Measurements from ENCODE around the gene ABCD4.
"Not testable (repeated sequence)": the region's sequence is repeated elsewhere in the genome, so short reads cannot be mapped to it uniquely, and the experiment has no call there.

ABCD4 gene

DNA sequence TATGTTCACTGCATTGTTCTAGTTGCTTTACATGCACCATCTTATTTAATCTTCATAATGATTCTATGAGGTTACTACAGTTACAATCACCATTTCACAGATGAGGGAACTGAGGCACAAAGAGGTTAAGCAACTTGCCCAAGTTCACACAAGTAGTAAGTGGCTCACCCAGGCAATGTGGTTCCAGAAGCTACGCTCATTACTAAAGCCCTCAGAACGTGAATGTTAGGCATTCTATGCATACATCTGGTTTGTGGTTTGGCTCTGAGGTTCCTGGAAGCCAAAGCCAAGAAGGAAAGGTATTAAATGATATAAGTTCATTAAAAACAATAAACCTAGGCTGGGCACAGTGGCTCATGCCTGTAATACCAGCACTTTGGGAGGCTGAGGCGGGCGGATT, 31.2 kb upstream of the ABCD4 start:
- peak; percentile 34; the same call in 2 of the 3 replicates for ATAC-seq
- TF ChIP-seq, protein P1, sequence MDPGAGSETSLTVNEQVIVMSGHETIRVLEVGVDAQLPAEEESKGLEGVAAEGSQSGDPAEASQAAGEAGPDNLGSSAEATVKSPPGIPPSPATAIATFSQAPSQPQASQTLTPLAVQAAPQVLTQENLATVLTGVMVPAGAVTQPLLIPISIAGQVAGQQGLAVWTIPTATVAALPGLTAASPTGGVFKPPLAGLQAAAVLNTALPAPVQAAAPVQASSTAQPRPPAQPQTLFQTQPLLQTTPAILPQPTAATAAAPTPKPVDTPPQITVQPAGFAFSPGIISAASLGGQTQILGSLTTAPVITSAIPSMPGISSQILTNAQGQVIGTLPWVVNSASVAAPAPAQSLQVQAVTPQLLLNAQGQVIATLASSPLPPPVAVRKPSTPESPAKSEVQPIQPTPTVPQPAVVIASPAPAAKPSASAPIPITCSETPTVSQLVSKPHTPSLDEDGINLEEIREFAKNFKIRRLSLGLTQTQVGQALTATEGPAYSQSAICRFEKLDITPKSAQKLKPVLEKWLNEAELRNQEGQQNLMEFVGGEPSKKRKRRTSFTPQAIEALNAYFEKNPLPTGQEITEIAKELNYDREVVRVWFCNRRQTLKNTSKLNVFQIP (CRISPR knock-in tag; IDR thresholded peaks at IDR 0.05; ENCODE audit: borderline replicate concordance, low read depth), result no peak
- no peak for TF ChIP-seq OSR1 (CRISPR knock-in tag; IDR thresholded peaks at IDR 0.05)
- no peak for TF ChIP-seq ESRRG (CRISPR knock-in tag; IDR thresholded peaks at IDR 0.05)
- TF ChIP-seq SNAI2 (CRISPR knock-in tag; IDR thresholded peaks at IDR 0.05), result no peak
- TF ChIP-seq ISL1 (CRISPR knock-in tag; IDR thresholded peaks at IDR 0.05), result no peak
- no peak for TF ChIP-seq ZNF565 (CRISPR knock-in tag; conservative IDR thresholded peaks at IDR 0.05; ENCODE audit: low read depth)
- TF ChIP-seq, protein P2, sequence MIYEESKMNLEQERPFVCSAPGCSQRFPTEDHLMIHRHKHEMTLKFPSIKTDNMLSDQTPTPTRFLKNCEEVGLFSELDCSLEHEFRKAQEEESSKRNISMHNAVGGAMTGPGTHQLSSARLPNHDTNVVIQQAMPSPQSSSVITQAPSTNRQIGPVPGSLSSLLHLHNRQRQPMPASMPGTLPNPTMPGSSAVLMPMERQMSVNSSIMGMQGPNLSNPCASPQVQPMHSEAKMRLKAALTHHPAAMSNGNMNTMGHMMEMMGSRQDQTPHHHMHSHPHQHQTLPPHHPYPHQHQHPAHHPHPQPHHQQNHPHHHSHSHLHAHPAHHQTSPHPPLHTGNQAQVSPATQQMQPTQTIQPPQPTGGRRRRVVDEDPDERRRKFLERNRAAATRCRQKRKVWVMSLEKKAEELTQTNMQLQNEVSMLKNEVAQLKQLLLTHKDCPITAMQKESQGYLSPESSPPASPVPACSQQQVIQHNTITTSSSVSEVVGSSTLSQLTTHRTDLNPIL (CRISPR knock-in tag; IDR thresholded peaks at IDR 0.05; ENCODE audit: low read depth), result no peak
- TF ChIP-seq RARB (CRISPR knock-in tag; IDR thresholded peaks at IDR 0.05), result no peak
- TF ChIP-seq ZFP30 (CRISPR knock-in tag; IDR thresholded peaks at IDR 0.05), result no peak
- TF ChIP-seq, protein P3, sequence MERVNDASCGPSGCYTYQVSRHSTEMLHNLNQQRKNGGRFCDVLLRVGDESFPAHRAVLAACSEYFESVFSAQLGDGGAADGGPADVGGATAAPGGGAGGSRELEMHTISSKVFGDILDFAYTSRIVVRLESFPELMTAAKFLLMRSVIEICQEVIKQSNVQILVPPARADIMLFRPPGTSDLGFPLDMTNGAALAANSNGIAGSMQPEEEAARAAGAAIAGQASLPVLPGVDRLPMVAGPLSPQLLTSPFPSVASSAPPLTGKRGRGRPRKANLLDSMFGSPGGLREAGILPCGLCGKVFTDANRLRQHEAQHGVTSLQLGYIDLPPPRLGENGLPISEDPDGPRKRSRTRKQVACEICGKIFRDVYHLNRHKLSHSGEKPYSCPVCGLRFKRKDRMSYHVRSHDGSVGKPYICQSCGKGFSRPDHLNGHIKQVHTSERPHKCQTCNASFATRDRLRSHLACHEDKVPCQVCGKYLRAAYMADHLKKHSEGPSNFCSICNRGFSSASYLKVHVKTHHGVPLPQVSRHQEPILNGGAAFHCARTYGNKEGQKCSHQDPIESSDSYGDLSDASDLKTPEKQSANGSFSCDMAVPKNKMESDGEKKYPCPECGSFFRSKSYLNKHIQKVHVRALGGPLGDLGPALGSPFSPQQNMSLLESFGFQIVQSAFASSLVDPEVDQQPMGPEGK (CRISPR knock-in tag; IDR thresholded peaks at IDR 0.05; ENCODE audit: borderline replicate concordance), result no peak
- TF ChIP-seq ZFP3 (CRISPR knock-in tag; IDR thresholded peaks at IDR 0.05), result no peak
- TF ChIP-seq, protein P4, sequence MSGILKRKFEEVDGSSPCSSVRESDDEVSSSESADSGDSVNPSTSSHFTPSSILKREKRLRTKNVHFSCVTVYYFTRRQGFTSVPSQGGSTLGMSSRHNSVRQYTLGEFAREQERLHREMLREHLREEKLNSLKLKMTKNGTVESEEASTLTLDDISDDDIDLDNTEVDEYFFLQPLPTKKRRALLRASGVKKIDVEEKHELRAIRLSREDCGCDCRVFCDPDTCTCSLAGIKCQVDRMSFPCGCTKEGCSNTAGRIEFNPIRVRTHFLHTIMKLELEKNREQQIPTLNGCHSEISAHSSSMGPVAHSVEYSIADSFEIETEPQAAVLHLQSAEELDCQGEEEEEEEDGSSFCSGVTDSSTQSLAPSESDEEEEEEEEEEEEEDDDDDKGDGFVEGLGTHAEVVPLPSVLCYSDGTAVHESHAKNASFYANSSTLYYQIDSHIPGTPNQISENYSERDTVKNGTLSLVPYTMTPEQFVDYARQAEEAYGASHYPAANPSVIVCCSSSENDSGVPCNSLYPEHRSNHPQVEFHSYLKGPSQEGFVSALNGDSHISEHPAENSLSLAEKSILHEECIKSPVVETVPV (CRISPR knock-in tag; IDR thresholded peaks at IDR 0.05), result no peak

DNA sequence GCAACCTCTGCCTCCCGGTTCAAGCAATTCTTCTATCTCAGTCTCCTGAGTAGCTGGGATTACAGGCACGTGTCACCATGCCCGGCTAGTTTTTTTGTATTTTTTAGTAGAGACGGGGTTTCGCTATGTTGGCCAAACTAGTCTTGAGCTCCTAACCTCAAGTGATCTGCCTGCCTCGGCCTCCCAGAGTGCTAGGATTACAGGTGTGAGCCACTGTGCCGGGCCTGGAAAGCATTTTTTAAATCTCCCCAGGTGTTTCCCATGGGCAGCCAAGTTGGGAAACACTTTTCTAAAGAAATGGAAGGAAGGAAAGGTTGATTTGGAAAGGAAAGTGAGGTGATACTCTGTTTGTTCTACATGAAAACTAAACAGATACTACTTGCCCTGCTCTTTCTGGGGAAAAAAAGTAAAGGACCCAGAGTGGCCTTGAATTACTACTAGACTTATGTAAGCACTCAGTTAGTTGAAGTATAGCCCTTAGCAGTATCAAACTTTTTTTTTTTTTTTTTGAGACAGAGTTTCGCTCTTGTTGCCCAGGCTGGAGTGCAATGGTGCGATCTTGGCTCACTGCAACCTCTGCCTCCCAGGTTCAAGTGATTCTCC, 27.3 kb upstream of the ABCD4 start:
- not testable (repeated sequence) for ATAC-seq

DNA sequence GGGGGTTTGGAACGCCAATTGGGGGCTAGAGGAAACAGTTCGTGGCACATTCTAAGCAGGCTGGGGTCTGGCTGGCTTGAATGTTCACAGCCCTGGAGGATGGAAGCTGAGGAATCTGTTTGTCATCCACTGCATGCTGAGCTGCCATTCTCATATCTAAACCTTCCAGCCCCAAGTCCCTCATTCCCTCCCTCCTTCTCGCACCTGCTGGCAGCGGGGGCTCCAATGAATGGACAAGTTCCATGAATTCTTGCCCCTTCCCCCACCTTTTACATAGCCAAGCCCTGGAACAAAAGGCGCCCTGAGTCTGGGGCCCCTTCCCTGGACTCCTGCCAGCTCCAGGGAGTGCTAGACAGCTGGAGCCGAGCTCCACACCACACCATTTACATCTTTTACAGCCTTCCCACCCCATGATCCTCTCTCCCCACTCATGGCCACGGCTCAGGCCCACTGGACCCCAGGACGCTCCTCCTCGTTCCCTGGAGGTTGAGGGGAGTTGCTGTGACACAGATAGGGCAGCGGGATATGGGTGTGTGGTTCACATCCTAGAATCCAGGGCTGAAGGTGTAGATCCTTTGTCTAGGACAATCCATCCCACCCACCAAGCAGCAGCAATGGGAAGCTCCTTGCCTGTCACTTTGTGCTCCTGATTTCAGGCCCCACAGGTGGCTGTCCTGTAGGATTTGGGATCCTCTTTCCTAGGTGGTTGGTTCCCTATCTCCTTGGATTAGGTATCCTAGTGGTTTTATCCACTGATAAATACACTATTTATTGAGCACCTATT, 23.8 kb upstream of the ABCD4 start:
- TF ChIP-seq SNAI2 (CRISPR knock-in tag; IDR thresholded peaks at IDR 0.05), result no peak
- TF ChIP-seq ZNF70 (CRISPR knock-in tag; IDR thresholded peaks at IDR 0.05), result no peak
- no peak for TF ChIP-seq ZNF565 (CRISPR knock-in tag; conservative IDR thresholded peaks at IDR 0.05; ENCODE audit: low read depth)
- TF ChIP-seq GLIS3 (CRISPR knock-in tag; IDR thresholded peaks at IDR 0.05), result no peak
- TF ChIP-seq, protein P1 (CRISPR knock-in tag; IDR thresholded peaks at IDR 0.05; ENCODE audit: borderline replicate concordance, low read depth), result no peak
- no peak for TF ChIP-seq RARB (CRISPR knock-in tag; IDR thresholded peaks at IDR 0.05)
- TF ChIP-seq ZNF8 (CRISPR knock-in tag; IDR thresholded peaks at IDR 0.05), result no peak
- TF ChIP-seq ZFP30 (CRISPR knock-in tag; IDR thresholded peaks at IDR 0.05), result no peak
- ATAC-seq, result no peak

DNA sequence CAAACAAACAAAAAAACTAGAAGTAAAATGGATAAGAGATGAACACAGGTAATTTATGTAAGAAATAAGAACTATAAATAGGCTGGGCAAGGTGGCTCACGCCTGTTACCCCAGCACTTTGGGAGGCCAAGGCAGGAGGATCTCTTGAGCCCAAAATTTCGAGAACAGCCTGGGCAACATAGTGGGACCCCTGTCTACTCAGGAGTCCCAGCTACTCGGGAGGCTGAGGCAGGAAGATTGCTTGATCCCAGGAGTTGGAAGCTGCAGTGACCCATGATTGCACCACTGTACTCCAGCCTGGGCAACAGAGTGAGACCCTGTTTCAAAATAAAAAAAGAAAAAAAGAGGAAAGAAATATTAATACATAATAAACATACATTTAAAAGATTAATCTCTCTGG, 22.7 kb upstream of the ABCD4 start:
- no peak for TF ChIP-seq ZNF8 (CRISPR knock-in tag; IDR thresholded peaks at IDR 0.05)
- no peak for TF ChIP-seq ESRRG (CRISPR knock-in tag; IDR thresholded peaks at IDR 0.05)
- TF ChIP-seq OSR1 (CRISPR knock-in tag; IDR thresholded peaks at IDR 0.05), result no peak
- no peak for TF ChIP-seq RARB (CRISPR knock-in tag; IDR thresholded peaks at IDR 0.05)
- TF ChIP-seq ZC3H10 (CRISPR knock-in tag; IDR thresholded peaks at IDR 0.05), result no peak
- no peak for TF ChIP-seq ISL1 (CRISPR knock-in tag; IDR thresholded peaks at IDR 0.05)
- TF ChIP-seq, protein P5, sequence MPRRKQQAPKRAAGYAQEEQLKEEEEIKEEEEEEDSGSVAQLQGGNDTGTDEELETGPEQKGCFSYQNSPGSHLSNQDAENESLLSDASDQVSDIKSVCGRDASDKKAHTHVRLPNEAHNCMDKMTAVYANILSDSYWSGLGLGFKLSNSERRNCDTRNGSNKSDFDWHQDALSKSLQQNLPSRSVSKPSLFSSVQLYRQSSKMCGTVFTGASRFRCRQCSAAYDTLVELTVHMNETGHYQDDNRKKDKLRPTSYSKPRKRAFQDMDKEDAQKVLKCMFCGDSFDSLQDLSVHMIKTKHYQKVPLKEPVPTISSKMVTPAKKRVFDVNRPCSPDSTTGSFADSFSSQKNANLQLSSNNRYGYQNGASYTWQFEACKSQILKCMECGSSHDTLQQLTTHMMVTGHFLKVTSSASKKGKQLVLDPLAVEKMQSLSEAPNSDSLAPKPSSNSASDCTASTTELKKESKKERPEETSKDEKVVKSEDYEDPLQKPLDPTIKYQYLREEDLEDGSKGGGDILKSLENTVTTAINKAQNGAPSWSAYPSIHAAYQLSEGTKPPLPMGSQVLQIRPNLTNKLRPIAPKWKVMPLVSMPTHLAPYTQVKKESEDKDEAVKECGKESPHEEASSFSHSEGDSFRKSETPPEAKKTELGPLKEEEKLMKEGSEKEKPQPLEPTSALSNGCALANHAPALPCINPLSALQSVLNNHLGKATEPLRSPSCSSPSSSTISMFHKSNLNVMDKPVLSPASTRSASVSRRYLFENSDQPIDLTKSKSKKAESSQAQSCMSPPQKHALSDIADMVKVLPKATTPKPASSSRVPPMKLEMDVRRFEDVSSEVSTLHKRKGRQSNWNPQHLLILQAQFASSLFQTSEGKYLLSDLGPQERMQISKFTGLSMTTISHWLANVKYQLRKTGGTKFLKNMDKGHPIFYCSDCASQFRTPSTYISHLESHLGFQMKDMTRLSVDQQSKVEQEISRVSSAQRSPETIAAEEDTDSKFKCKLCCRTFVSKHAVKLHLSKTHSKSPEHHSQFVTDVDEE (CRISPR knock-in tag; IDR thresholded peaks at IDR 0.05), result no peak
- TF ChIP-seq ZNF70 (CRISPR knock-in tag; IDR thresholded peaks at IDR 0.05), result no peak
- no peak for TF ChIP-seq CSDC2 (CRISPR knock-in tag; IDR thresholded peaks at IDR 0.05)
- ATAC-seq, result no peak

Measured in SK-N-SH treated with all-trans-retinoic acid at 6 μM for 48 hours (cell line).